SJSA1 (cell line): ENCODE results near the gene NELL1. TPM values are rescaled to one million over a fixed set of nuclear protein-coding genes. Genes with fewer than 3 reads are reported as not detected.

Source experiments
- DNase-seq, 2 experiments: peaks; one replicate each; pipeline ENCODE4 v3.0.0-alpha.2; 2015 to 2020; ENCODE audit warnings: low spot score in 2 of 2, low read depth in 1 of 2
- H3K27ac ChIP-seq: fragments of 250-450 bp; sonication (Bioruptor Pico); 2 replicates; pipeline ENCODE4 v1.5.1; 2020; ENCODE audit warnings: mild to moderate bottlenecking, moderate library complexity
- H3K27me3 ChIP-seq: fragments of 250-450 bp; sonication (Bioruptor Pico); replicated peaks from 2 replicates; pipeline ENCODE4 v1.5.1; 2020; ENCODE audit warnings: mild to moderate bottlenecking, moderate library complexity
- H3K36me3 ChIP-seq: fragments of 250-450 bp; sonication (Bioruptor Pico); 2 replicates; pipeline ENCODE4 v1.5.1; 2020; ENCODE audit warnings: mild to moderate bottlenecking
- H3K4me1 ChIP-seq: fragments of 250-450 bp; sonication (Bioruptor Pico); replicated peaks from 2 replicates; pipeline ENCODE4 v1.6.1; 2021; ENCODE audit warnings: mild to moderate bottlenecking
- H3K4me3 ChIP-seq: fragments of 250-450 bp; sonication (Bioruptor Pico); 2 replicates; pipeline ENCODE4 v1.5.1; 2020; ENCODE audit warnings: mild to moderate bottlenecking
- H3K9me3 ChIP-seq: fragments of 250-450 bp; sonication (Bioruptor Pico); replicated peaks from 2 replicates; pipeline ENCODE4 v1.5.1; 2020; ENCODE audit warnings: mild to moderate bottlenecking
- total RNA-seq: library from RNA; depleted of rRNA; stranded (reverse); fragments of >200 nt; shearing (Covaris generic); gene quantifications from 2 replicates; pipeline ENCODE4 v1.2.3, GENCODE V29; 2014

NELL1 gene
- total RNA-seq, 1 experiment from 2014 or later, result not detected

DNA sequence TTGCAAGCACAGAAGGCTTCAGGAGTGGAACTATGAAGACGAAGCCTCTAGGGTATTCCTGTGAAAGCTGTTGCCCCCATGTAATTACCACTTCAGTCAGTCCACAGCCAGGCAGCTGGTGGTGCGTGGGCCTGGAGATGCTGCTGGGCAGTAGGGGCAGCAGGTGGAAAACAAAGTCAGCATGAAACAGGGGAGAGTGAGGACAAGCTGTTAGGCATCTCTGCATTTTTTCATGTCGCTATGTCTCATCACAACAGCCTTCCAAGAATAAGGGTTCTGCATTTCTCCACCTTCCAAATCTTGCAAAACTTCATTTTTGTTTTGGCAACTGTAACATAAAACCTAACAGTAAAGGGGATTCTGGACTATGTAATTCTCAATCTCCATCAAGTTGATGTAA is 757.5 kb downstream of the NELL1 start:
- Histone ChIP-seq H3K4me3 (no peak overlapping the region), H3K36me3 (no peaks in the 10 kb centered on the region), H3K27ac (no peak overlapping the region), H3K9me3 (0 out of 2 replicates have a peak, but pooled peaks cover 2% of the 10 kb centered on the region), H3K4me1 (no peaks in the 10 kb centered on the region), H3K27me3 (no peaks in the 10 kb centered on the region)
- DNase-seq, result no peak

DNA sequence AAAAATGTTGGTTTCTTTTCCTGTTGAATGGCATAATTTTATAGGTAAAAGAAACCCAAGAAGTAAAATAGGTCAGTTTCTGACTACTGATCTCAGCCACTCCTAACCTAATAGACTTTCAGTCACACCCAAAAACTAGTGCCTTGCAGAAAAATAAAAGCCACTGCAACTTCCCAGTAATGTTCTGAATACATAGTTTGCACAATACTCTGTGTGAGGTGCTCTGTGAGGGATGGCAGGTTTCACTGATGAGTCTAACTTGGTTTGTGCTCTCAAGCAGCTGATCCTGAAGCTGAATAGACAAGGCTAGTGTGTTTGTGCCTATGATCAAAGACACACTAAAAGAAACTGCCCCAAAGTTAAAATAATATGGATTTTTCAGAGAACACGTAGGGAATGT is 758.3 kb downstream of the NELL1 start:
- no peak for DNase-seq
- H3K4me1 ChIP-seq, result no peaks in the 10 kb centered on the region
- H3K27me3 ChIP-seq, result no peaks in the 10 kb centered on the region
- H3K27ac ChIP-seq, result no peak overlapping the region
- no peaks in the 10 kb centered on the region for H3K36me3 ChIP-seq
- H3K9me3 ChIP-seq, result 0 out of 2 replicates have a peak, but pooled peaks cover 2% of the 10 kb centered on the region
- no peak overlapping the region for H3K4me3 ChIP-seq

DNA sequence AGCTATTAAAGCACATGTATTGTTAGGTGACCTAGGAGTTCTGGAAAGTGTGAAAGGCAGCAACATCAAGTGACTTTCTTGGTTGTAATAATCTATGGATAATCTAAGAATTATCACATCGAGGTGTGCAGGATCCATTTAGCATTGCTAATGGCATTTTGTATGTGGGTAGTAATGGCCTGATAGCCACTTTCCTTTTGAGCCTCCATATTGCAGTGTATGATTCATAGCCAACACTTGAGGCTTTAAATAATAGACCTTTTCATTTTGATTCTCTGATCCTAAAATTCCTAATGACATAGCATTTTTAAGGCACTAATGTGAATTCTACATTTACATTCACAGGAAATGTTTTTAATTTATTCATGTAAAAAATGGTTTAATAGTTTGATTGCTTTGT is 759.4 kb downstream of the NELL1 start:
- H3K4me3 ChIP-seq, result no peak overlapping the region
- no peaks in the 10 kb centered on the region for H3K36me3 ChIP-seq
- no peak overlapping the region for H3K27ac ChIP-seq
- no peaks in the 10 kb centered on the region for H3K4me1 ChIP-seq
- no peaks in the 10 kb centered on the region for H3K27me3 ChIP-seq
- 0 out of 2 replicates have a peak, but pooled peaks cover 2% of the 10 kb centered on the region for H3K9me3 ChIP-seq
- DNase-seq, result no peak

DNA sequence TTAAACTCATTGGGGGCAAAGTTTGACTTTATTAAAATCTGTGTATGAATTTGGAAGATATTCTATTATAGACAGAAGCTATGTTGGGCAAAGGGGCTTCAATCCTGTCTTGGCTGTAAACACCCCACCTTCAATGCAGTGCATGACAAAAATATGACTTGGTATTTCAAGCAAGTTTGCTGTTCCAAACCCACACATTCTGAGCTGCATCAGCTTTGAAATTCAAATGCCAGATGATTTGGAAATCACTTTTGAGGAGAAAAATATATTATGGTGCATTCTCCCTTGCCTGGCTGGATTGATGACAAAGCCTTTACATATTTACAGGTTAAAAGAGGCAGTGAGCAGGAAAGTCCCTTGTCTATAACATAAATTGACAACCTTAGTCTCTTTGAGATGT is 760.0 kb downstream of the NELL1 start:
- no peak for DNase-seq
- Histone ChIP-seq H3K4me3 (no peak overlapping the region), H3K36me3 (no peaks in the 10 kb centered on the region), H3K4me1 (no peaks in the 10 kb centered on the region), H3K27ac (no peak overlapping the region), H3K9me3 (0 out of 2 replicates have a peak, but pooled peaks cover 2% of the 10 kb centered on the region), H3K27me3 (no peaks in the 10 kb centered on the region)

DNA sequence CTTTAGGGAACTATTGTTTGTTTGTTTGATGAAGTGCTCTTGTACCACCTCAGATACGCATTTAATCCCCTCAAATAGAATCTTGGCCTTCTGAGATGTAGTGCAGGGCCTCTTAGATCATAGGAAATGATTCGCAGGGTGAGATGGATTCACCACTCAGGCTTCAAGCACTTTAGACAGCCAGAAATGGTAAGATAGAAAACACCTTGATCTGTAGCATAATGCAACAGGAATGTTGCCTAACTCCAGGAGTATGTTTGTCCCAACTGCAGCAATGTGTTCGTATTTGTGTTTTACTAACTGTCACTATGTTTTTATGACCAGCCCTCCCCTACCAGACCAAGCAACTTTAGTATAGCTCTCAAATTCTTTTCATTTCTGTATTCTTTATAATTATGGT is 761.2 kb downstream of the NELL1 start:
- Histone ChIP-seq H3K4me1 (no peaks in the 10 kb centered on the region), H3K27me3 (no peaks in the 10 kb centered on the region), H3K36me3 (no peaks in the 10 kb centered on the region), H3K4me3 (no peak overlapping the region), H3K9me3 (0 out of 2 replicates have a peak, but pooled peaks cover 2% of the 10 kb centered on the region), H3K27ac (no peak overlapping the region)
- no peak for DNase-seq

DNA sequence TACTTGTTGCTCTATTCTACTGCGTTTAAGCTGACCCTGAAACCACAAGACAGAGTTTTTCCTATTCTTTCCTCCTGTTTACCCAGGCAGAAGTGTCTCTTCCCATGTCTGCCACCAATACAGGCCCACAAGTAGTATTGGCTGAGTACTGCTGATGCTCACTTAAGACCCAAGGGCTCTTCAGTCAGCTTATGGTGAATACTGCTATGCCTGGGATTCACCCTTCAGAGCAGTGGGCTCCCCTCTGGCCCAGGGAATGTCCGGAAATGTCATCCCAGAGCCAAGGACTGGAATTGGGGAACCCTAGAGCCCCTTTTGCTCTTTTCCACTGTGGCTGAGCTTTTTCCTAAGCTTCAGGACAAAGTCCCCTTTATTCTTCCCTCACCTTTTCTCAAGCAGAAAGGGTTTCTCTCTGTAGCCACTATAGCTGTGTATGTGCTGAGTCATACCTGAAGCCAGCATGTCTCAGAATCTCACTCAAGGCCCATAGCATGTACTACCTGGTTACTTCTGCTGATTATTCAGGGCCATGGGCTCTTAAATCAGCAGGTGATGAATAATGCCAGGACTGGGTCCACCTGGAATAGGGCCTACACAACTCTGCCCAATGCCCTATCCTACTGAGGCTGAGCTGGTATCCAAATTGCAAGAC is 777.7 kb downstream of the NELL1 start:
- Histone ChIP-seq H3K27ac (no peak overlapping the region), H3K36me3 (no peaks in the 10 kb centered on the region), H3K9me3 (no peaks in the 10 kb centered on the region), H3K4me3 (no peak overlapping the region), H3K4me1 (no peaks in the 10 kb centered on the region), H3K27me3 (no peaks in the 10 kb centered on the region)
- DNase-seq, result no peak

DNA sequence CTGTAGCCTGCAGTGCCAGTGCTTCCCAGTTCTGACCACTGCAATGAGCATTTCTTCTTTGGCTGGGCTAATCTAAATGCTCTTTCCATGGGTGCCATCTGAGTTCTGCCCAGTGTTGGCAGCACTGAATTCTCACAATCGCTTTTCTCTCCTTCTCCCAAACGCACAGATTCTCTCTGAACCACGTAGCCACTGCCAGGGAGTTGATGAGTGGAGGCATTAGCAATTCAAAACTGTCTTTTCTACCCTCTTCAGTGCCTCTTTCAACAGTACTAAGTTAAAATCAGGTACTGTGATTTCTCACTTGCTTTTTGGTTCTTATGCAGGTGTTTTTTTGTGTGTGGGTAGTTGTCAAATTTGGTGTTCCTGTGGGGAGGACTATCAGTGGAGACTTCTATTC is 778.5 kb downstream of the NELL1 start:
- Histone ChIP-seq H3K4me3 (no peak overlapping the region), H3K36me3 (no peaks in the 10 kb centered on the region), H3K27ac (no peak overlapping the region), H3K27me3 (no peaks in the 10 kb centered on the region), H3K9me3 (no peaks in the 10 kb centered on the region), H3K4me1 (no peaks in the 10 kb centered on the region)
- no peak for DNase-seq

DNA sequence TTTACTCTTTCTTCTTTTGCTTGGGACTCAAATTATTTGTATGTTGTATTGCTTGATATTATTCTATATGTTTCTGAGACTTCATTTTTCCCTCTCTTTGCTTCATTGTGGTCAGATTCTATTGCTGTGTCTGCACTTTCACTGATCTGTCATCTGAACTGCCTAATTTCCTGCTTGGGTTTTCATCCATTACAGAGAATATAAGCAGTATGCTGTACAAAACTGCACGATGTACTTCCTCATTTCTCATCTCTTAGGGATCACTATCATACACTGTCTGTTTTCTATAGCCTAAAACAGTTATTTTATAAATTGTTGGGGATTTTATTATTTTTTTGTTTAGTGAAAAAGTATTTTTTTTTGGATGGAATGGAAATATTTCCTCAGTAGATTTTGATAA is 786.8 kb downstream of the NELL1 start:
- Histone ChIP-seq H3K36me3 (no peaks in the 10 kb centered on the region), H3K9me3 (no peaks in the 10 kb centered on the region), H3K4me1 (no peaks in the 10 kb centered on the region), H3K27ac (no peak overlapping the region), H3K4me3 (no peak overlapping the region), H3K27me3 (no peaks in the 10 kb centered on the region)
- no peak for DNase-seq

DNA sequence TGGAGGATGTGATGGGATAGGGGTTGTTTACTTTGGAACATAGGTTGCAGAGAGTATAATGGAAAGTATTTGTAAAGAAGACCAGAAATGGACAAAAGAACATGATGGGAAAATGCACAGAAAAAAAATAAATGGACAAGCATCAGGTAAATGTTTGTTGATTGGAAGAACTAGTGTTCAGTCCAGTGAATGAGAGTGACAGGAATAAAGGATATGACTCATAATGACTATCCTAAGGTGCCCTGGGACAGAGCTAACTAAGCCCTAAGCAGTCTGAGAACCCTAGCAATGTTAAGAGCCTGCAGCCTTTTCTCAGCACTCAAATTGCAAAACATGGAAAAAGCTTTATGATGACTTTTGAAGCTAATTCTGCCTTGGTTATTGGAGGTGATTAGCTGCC is 790.7 kb downstream of the NELL1 start:
- H3K36me3 ChIP-seq, result no peaks in the 10 kb centered on the region
- H3K4me1 ChIP-seq, result no peaks in the 10 kb centered on the region
- no peaks in the 10 kb centered on the region for H3K9me3 ChIP-seq
- no peak overlapping the region for H3K4me3 ChIP-seq
- H3K27ac ChIP-seq, result no peak overlapping the region
- H3K27me3 ChIP-seq, result no peaks in the 10 kb centered on the region
- DNase-seq, result no peak

DNA sequence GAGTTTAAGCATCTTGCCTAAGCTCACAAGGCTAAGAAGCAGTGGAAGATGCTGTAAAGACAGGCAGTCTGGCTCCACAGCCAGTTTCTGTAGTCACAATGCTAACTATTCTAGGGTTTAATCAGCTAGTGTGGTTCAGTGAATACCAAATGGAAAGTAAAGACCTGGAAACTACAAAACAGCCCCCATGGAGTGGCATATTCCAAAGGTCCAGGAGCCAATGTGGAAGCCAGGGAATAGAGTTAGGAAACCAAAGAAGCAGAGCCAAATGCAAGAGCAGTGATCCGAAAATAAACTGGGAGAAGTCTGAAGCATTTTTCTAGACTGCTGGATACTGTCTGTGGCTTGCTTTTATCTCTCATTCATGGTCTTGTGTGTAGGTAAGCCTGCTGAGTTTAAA is 792.3 kb downstream of the NELL1 start:
- Histone ChIP-seq H3K9me3 (no peaks in the 10 kb centered on the region), H3K36me3 (no peaks in the 10 kb centered on the region), H3K27ac (no peak overlapping the region), H3K4me1 (no peaks in the 10 kb centered on the region), H3K27me3 (no peaks in the 10 kb centered on the region), H3K4me3 (no peak overlapping the region)
- no peak for DNase-seq

DNA sequence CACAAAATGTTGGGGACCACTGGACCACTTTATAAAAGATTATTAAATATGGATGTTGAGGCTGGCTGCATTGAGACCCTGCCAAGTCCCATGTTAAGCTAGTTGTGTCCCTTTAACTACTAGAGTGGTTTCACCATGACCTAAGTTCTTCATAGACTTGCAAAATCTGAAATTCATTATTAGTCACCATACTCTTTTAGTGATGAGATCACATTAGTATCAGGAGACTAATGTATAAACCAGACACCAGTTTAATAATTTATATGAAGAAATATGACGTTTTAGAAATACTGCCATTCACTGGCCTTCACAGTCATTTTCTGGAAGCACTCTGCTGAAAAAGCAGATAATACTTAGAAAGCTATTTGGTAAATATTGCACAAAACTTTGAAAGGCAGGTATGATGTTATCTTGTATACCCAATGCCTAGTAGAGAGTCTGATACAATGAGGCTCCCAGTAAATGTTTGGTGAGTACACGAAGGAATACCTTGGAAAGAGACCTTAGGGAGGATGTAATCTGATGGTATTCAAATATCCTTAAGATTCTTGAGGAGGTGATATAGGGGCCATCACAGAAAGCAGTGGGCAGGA is 795.3 kb downstream of the NELL1 start:
- Histone ChIP-seq H3K4me3 (no peak overlapping the region), H3K4me1 (no peaks in the 10 kb centered on the region), H3K27ac (no peak overlapping the region), H3K36me3 (no peaks in the 10 kb centered on the region), H3K9me3 (no peaks in the 10 kb centered on the region), H3K27me3 (no peaks in the 10 kb centered on the region)
- DNase-seq, result no peak

DNA sequence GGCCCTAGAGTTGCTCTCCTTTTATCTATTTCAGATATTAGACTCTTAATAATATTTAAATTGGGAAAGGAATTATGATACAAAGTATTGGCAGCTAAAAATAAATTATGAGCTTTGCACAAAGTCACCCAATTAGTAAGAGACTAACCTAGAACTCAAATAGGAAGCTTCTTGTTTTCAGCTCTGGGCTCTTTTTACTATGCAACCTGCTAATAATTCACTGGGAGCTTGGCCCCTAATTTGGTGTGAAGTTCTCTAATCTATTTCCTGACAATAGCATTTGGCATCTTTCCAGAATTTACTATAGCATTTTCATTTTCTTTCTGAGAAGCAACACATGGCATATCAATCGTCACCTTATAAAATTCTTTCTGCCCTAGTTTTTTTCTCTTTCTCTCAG is 795.8 kb downstream of the NELL1 start:
- no peaks in the 10 kb centered on the region for H3K27me3 ChIP-seq
- no peaks in the 10 kb centered on the region for H3K9me3 ChIP-seq
- no peaks in the 10 kb centered on the region for H3K4me1 ChIP-seq
- no peak for DNase-seq
- no peaks in the 10 kb centered on the region for H3K36me3 ChIP-seq
- H3K4me3 ChIP-seq, result no peak overlapping the region
- no peak overlapping the region for H3K27ac ChIP-seq

DNA sequence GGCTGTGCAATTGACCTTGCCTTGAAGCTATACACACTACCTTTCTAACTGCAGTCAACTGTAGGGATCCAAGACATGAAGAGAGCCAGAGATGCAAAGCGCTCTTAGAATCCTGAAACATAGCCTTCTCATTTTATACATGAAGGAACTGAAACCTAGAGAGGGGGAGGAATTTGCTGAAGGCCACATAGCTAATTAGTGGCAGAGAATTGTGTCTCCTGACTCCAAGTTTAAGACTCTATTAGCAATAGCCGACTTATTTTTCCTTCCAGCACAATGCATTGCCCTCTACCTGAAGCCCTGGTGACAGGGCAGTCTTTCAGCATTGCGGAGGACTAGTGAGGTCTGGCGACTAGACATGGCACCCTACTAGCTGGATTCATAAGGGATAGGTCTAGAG is 796.5 kb downstream of the NELL1 start:
- Histone ChIP-seq H3K27ac (no peak overlapping the region), H3K9me3 (no peaks in the 10 kb centered on the region), H3K36me3 (no peaks in the 10 kb centered on the region), H3K4me1 (no peaks in the 10 kb centered on the region), H3K27me3 (no peaks in the 10 kb centered on the region), H3K4me3 (no peak overlapping the region)
- DNase-seq, result no peak

DNA sequence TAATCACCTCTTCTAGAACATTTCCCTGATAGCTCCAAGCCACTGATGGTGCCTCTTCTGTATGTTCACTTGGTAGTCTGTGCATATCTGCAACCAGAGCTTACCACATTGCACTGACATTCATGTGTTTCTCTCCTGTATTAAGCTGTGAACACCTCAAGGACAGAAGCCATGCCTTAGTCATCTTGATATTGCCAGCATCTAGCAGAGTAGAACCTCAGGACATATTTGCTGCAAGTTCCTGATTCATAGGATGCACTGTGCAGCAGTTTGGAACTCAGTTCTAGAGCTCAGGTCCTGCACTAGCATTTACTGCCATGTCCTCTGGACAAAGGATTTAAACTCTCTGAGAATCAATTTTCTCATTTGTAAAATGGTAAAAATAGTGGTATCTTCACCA is 801.1 kb downstream of the NELL1 start:
- no peak for DNase-seq
- Histone ChIP-seq H3K27me3 (no peaks in the 10 kb centered on the region; the same call in 1 of the 2 replicates), H3K36me3 (no peaks in the 10 kb centered on the region), H3K9me3 (no peaks in the 10 kb centered on the region; the same call in 1 of the 2 replicates), H3K4me1 (no peaks in the 10 kb centered on the region), H3K4me3 (no peak overlapping the region), H3K27ac (no peak overlapping the region)

DNA sequence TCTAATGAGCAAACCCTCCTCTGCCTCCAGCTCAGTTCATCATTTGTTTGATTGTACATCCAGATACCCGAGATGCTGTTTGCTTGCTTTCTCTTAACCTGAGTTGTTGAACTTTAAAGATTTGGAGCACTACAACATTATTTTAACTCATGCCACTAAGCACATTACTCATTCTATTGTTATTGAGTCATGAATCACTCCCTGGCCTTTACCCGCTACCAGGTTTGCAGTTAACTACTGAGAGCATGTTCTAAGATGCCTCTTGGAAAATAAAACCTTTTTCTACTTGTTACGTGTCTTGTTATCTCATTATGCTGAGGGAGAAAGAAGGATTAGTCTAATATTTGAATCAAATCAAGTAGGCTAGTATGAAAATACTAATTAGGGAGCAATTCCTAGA is 802.9 kb downstream of the NELL1 start:
- no peak for DNase-seq
- Histone ChIP-seq H3K27ac (no peak overlapping the region), H3K27me3 (no peaks in the 10 kb centered on the region; the same call in 1 of the 2 replicates), H3K4me3 (no peak overlapping the region), H3K4me1 (no peaks in the 10 kb centered on the region), H3K36me3 (no peaks in the 10 kb centered on the region), H3K9me3 (no peaks in the 10 kb centered on the region; the same call in 1 of the 2 replicates)
